Jurkat, Clone E6-1 (cell line): ENCODE measurements around the gene RHOT2.

Experiments used
- DNase-seq: peaks from one replicate; pipeline ENCODE4 v3.0.0-alpha.2; 2011; ENCODE audit warnings: low read depth, low spot score
- H3K4me3 ChIP-seq: 2 replicates; pipeline ENCODE4 v1.5.1; 2011; ENCODE audit warnings: mild to moderate bottlenecking, low read length, control low read depth, moderate library complexity

Gene RHOT2

DNA sequence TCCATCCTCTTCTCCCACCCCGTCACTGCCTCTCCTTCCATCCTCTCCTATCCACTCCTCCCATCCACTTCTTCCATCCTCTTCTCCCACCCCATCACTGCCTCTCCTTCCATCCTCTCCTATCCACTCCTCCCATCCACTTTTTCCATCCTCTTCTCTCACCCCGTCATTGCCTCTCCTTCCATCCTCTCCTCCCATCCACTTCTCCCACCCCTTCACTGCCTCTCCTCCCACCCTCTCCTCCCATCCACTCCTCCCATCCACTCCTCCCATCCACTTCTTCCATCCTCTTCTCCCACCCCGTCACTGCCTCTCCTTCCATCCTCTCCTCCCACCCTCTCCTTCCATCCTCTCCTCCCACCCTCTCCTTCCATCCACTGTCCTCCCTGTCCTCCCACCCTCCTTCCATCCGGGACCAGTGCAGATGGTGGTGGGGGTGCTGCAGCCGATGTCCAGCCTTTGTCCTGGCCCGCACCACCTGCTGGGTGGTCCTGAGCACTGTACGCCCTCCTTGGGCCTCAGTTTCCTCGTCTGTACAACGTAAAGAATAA, 36.0 kb upstream of the RHOT2 start:
- H3K4me3 ChIP-seq, result no peak overlapping the region
- no peak for DNase-seq

DNA sequence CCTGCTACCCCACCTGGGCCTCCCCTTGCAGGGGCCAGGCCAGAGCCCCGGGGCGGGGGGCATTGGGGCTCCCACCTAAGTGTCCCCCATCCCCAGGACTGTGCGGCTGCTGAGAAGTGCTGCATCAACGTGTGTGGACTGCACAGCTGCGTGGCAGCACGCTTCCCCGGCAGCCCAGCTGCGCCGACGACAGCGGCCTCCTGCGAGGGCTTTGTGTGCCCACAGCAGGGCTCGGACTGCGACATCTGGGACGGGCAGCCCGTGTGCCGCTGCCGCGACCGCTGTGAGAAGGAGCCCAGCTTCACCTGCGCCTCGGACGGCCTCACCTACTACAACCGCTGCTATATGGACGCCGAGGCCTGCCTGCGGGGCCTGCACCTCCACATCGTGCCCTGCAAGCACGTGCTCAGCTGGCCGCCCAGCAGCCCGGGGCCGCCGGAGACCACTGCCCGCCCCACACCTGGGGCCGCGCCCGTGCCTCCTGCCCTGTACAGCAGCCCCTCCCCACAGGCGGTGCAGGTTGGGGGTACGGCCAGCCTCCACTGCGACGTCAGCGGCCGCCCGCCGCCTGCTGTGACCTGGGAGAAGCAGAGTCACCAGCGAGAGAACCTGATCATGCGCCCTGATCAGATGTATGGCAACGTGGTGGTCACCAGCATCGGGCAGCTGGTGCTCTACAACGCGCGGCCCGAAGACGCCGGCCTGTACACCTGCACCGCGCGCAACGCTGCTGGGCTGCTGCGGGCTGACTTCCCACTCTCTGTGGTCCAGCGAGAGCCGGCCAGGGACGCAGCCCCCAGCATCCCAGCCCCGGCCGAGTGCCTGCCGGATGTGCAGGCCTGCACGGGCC, 35.2 kb upstream of the RHOT2 start:
- H3K4me3 ChIP-seq, result no peak overlapping the region
- no peak for DNase-seq

DNA sequence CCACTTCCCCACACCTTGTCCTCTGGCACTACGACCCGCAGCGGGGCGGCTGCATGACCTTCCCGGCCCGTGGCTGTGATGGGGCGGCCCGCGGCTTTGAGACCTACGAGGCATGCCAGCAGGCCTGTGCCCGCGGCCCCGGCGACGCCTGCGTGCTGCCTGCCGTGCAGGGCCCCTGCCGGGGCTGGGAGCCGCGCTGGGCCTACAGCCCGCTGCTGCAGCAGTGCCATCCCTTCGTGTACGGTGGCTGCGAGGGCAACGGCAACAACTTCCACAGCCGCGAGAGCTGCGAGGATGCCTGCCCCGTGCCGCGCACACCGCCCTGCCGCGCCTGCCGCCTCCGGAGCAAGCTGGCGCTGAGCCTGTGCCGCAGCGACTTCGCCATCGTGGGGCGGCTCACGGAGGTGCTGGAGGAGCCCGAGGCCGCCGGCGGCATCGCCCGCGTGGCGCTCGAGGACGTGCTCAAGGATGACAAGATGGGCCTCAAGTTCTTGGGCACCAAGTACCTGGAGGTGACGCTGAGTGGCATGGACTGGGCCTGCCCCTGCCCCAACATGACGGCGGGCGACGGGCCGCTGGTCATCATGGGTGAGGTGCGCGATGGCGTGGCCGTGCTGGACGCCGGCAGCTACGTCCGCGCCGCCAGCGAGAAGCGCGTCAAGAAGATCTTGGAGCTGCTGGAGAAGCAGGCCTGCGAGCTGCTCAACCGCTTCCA, 34.4 kb upstream of the RHOT2 start:
- no peak overlapping the region for H3K4me3 ChIP-seq
- no peak for DNase-seq

DNA sequence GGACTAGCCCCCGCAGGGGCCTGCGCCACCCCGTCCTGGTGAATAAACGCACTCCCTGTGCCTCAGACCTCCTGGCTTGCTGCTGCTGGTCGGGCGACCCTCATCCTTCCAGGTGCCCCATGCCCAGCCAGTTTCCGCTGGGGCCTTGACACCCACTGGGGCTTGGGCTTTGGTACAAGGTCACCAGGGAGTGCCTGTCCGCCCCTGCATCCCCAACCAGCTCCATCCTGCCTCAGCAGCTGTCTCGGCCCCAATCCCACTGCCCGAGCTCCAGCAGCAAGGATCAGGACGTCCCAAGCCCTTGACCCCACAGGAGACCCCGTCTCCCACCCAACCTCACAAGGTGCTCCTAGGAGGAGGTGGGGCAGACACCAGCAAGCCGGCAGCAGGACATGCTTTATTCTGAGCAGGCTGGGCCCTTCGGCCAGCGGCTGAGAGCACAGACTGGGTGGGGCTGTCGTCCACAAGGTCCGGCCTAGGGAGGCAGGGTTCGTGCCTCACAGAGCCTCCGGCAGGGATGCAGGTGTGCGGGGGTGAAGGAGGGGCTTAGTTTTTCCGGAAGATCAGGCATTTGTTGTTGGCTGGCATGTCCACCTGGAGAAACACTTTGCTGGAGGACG, 33.8 kb upstream of the RHOT2 start:
- no peak overlapping the region for H3K4me3 ChIP-seq
- no peak for DNase-seq

DNA sequence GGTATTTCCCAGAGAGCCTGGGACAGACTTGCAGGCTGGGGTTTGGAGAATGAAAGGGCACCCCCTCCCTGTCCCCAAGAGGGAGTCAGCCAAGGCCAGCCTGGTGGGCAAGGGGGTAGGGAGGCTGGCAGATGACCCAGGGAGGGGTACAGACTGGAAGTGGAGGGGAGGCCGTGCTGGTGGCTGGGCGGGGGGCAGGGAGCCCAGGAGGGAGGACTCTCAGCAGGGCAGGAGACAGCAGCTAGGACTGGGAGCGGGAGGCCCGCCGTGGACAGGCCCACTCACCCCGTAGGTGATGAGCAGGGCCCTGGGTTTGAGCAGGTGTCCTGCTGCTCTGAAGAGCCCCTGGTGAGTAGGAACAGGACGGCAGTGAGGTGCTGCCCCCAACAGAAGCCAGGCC, 32.9 kb upstream of the RHOT2 start:
- no peak for DNase-seq
- peak overlapping the region; percentile 78 for H3K4me3 ChIP-seq

DNA sequence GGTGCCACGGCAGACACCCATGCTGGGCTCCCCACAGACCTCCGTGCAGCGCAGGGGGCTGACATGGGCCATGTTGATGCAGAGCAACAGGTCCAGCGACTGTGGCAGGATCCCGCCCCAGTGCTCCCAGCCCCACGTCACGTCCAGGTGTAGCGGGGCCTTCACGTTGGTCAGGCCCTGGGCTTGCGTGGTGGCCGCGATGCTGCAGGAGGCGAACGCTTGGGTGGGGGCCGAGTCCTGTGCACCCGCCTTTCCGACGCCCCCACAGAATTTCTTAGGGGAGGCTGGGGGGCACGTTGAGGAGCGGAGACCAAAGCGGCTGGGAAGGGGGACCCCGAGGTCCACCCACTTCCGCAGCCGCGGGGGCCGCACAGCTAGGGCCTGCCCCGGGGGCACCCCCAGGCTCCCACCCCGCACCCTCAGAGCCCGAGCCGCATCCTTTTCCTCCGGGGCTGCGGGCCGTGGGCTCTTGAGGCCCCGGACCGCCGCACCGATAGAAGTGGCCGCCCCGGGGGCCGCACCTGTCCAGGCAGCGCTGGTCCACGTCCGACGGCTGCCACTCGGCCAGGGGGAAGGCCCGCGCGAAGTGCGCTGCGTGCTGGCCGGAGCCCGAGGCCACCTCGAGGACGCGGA, 32.2 kb upstream of the RHOT2 start:
- no peak for DNase-seq

DNA sequence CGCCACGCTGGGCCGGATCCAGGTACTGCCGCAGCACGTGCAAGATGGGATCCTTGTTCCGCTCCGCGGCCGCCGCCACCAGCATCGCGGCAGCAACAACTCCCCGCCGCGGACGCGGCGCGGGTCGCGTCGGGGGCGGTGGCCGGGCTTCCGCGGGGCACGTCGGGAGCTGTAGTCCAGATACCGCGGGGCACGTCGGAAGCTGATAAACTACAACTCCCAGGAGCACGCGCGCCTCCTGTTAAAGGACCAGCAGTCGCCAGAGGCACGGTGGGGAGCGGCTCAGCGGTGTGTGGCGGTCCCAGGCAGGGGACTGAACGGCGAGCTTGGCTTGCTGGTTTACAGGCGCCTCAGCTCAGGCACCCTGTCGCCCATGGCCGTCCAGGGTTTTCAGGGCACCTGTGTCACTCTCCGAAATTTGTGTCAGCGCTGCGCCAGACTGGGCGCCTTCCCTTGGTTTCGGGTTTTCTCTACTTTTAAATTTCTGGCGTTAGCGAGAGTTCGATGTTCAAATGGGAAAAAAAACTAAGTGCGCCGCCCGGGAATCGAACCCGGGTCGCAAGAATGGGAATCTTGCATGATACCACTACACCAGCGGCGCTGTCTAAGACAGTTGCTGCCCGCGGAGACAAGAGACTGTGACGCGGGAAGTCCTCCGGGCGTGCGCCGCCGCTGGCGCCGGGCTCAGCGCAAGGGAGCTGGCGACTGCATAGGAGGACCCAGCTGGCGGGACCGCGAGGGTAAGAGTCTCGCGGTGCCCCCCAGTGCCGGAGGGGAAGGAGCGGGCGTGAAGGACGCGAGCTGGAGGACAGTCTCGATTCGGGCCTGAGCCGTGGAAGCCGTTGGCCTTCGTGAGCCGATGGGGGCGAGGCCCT, 31.5 kb upstream of the RHOT2 start, which contains the start of gene METTL26:
TSS of gene METTL26 (minus strand) at position 100 of the 875 bp plus-strand sequence. CDS start at position 85, 15 bp downstream.
- H3K4me3 ChIP-seq, result peak within 1 kb of the TSS; percentile 78
- peak; percentile 92 for DNase-seq

More for the DNA sequence above, 32.2 kb upstream of the RHOT2 start:
- H3K4me3 ChIP-seq, result peak overlapping the region; percentile 78

DNA sequence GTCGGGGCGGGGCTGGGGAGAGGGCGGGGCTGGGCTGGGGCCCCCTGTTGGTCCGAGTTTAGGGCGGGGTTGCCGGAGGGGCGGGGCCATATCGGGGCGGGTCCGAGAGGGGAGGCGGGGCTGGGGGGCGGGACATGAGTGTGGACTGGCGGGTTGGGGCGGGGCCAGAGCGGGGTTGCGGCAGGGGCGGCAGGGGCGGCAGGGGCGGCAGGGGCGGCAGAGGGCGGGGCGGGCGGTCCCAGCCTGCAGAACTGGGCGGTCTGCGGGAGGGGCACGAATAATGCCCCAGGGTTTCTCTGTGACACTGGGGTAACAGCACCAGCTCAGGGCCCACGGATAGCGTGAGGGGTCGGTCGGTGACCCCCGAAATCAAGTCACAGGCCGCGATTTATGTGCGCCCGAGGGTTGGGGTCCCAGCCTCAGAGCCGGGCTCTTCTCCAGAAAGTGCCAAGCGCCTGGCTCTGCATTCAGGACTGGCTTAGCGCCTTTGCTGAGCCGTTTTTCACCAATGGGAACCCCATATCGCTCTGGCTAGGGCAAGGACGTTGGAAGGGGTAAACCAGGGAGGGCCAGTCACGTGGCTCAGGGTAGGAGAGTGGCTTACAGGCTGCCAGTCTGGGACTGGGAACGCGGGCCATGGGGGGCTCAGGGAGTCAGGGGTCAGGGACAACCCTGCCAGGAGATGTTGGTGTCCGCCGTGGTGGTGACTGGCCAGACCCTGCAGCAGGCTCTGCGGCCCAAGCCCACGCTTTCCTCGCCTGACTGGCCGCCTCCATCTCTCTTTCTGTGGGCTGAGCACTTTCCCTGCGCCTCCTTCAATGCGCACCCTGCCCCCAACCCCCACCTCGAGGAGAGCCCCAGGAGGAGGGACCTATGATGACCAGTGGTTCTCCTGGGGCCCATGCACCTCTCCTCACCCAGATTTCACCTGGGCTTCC, 30.6 kb upstream of the RHOT2 start:
- peak overlapping the region; percentile 78 for H3K4me3 ChIP-seq
- peak; percentile 71 for DNase-seq

DNA sequence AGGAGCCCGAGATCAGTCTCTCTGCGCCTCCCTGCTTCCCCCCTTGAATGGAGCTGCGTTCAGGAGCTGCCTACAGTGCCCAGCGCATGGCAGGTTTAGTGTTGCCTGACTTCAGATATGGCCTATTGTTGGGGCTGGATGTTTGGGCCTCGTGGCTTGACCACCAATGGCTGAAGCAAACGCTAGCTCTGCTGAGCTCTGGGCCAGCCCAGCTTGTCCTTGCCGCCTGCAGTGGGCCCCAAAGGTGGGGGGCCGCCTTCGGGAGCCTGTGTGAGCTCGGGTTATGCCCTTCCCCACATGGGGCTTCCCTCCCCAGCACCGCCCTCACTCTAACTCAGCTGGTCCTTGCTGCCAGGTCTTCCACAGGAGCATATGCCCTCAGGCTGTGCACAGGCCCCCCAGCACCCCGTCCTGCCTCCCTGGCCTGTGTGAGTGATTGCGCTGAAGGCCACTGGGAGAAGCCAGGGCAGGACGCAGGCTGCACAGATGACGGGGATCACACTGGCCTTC, 29.8 kb upstream of the RHOT2 start:
- no peak overlapping the region for H3K4me3 ChIP-seq
- DNase-seq, result no peak

DNA sequence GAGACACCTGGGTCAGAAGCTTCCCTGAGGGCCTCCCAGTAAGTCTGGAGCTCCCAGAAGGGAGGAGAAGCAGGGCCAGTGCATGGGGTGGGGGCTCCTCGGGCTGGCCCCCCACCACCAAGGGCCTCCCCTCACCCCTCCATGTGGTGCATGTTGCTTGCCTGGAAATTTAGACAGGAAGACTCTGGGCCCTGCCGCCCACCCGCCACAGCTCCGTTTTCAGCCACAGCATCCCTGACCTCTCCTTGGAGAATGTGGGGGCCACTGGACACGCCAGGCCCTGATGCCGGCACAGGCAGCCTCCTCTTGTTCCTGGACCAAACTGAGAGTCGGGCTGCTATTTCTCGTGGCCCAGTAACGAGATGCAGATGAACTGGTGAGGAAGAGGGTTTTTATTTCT, 29.1 kb upstream of the RHOT2 start:
- no peak for DNase-seq
- no peak overlapping the region for H3K4me3 ChIP-seq

DNA sequence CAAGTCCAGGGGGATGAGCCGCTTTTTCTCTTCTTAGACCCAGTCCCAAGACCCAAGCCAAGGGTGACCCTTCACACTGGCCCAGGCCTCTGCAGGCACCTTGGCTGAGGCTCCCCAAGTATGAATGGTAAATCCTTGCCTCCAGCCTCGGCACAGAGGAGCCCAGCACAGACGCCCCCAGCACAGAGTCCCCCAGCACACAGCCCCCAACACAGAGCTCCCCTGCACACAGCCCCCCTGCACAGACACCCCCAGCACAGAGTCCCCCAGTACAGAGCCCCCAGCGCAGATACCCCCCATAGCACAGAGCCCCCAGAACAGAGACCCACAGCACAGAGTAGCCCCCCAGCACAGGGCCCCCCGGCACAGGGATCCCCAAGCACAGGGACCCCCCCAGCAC, 27.3 kb upstream of the RHOT2 start:
- H3K4me3 ChIP-seq, result no peak overlapping the region

DNA sequence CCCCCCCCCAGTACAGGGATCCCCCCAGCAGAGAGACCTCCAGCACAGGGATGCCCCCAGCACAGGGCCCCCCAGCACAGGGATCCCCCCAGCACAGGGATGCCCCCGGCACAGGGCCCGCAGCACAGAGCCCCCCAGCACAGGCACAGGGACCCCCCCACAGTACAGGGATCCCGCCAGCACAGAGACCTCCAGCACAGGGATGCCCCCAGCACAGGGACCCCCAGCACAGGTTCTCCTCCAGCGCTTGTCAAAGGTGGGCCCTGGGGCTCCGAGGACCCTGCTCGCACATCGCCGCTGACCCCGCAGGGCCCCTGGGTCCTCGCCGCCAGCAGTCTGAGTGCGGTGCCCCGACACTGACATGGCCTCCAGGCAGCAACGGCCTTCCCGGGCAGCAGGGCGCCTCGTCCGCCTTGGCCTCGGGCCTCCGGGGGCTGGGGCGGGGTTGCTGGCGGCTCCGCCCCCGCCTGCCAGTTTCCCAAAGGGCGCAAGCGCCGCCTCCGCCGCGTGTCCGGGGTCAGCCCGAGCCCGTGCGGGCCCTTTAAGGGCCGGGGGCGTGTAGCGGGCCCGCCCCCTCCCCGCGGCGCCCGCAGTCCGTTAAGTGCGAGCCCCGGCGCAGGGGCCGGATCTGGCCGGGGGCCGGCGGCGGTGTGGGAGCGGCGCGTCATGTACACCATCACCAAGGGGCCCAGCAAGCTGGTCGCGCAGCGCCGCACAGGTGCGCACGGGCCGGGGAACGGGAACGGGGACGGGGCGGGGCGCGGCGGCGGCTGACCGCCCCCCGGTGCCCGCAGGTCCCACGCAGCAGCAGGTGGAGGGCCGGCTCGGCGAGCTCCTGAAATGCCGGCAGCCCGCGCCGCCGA, 26.4 kb upstream of the RHOT2 start, which contains the start of gene MCRIP2:
TSS of gene MCRIP2 (plus strand) at position 503 of the 863 bp plus-strand sequence. CDS start at position 667, 164 bp downstream.
- H3K4me3 ChIP-seq, result peak within 1 kb of the TSS; percentile 62
- peak; percentile 52 for DNase-seq

More for the DNA sequence above, 27.3 kb upstream of the RHOT2 start:
- no peak for DNase-seq

DNA sequence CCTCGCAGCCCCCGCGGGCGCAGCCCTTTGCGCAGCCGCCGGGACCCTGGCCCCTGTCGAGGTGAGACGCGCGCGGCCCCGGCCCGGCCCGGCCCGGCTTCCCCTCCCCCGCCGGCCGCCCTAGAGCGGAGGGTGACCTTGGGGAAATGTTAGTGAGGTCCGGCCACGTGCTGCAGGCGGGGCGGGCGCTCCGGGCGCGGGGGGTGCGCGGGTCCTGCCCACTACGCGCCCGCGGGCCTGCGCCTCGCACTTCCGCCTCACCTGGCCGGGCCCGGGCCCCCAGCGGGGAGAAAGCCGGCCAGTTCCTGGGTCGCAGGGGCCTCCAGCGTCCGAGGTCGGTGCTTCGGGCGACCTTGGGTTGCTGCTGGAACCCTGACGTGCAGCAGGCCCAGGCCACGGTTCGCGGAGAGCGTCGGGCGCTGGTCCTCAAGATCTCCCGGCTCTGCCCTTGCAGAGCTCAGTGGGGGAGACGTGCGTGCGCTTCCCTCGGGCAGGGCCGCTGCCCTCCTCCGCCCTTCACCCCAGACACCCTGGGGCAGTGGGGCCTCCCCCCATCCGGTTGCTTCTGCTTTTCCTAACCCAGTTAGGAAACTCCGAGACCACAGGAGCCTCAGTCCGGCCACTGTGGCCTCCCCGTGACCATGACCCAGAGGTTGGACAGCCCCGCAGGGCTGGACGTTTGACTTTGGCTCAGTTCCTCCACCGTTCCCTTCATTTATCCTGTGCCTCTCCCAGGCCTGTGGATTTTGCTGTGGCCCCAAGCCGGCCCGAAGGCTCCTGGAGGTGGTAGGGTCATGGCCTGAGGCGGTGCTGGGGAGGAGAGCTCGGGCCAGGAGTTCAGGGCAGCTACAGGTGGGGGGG, 25.5 kb upstream of the RHOT2 start:
- no peak for DNase-seq

DNA sequence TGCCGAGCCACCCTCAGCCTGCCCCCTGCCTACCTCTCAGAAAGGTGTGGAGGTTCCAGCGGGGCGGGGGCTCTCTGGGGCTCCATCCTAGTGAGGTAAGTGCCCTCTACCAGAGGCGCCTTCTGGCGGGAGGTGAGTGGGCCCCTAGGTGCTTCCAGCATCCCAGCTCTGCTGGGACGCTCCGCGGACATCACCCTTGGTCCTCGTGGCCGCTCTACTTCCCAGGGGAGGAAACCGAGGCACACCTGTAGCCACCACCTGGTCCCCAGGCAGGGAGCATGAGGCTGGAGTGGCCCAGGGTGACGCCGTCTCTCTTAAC, 24.9 kb upstream of the RHOT2 start:
- no peak for DNase-seq
- peak overlapping the region; percentile 62 for H3K4me3 ChIP-seq

More for the DNA sequence above, 25.5 kb upstream of the RHOT2 start:
- H3K4me3 ChIP-seq, result peak overlapping the region; percentile 62

DNA sequence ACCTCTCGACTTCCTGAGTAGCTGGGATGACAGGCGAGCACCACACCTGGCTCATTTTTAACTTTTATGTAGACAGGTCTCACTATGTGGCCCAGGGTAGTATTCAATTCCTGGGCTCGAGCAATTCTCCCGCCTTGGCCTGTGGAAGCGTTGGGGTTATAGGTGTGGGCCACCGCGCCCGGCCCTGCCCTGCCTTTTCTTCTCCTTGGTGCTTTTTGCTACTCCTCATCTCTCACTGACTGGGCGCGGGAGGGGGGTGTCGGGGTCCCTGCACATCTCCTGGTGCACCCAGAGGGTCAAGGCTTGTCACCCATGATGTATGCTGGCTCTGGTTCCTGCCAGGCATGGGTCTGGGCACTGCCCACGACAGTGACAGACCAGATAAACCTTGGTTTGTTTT, 23.4 kb upstream of the RHOT2 start:
- no peak for DNase-seq
- no peak overlapping the region for H3K4me3 ChIP-seq
